PC-9 (cell line): ENCODE measurements around the gene CDC42EP3.

ENCODE experiments used
- CTCF ChIP-seq: fragments of 200-600 bp; sonication (generic); conservative IDR thresholded peaks from 2 replicates; pipeline ENCODE4 v1.6.1; 2017; ENCODE audit warnings: mixed run types, antibody characterized with exemption, mild to moderate bottlenecking, moderate library complexity
- EZH2 ChIP-seq: fragments of 200-600 bp; sonication (generic); IDR thresholded peaks from 2 replicates; pipeline ENCODE4 v1.8.0; 2017; ENCODE audit warnings: antibody characterized with exemption, low read depth

- TF ChIP-seq CTCF (no peak), EZH2 (no peak)
Measured at GRCh38 chr2:37665043-37665442, 6.4 kb downstream of the CDC42EP3 start.
